HepG2 (cell line): Measurements from ENCODE around the gene LCORL. TPM values are rescaled to one million over a fixed set of nuclear protein-coding genes. Genes with fewer than 3 reads are reported as not detected.

Experiments
- HOXA5 ChIP-seq: sonication (generic); formaldehyde crosslinking; IDR thresholded peaks from 2 replicates; pipeline ENCODE4 v1.4.0; 2020; ENCODE audit warnings: missing genetic modification reagents
- IKZF5 ChIP-seq: IDR thresholded peaks from 2 replicates; pipeline ENCODE4 v1.6.1; 2018; ENCODE audit warnings: missing genetic modification reagents, mild to moderate bottlenecking, missing compliant biosample characterization
- MAZ ChIP-seq, 2 experiments: sonication (generic) in 1 of 2; formaldehyde crosslinking in 1 of 2; IDR thresholded peaks; 2 replicates each; pipeline versions ENCODE4 v1.5.0 to v1.6.1; 2012 to 2020; ENCODE audit warnings: low read depth in 2 of 2, mild to moderate bottlenecking in 2 of 2, borderline replicate concordance in 1 of 2, improper control_type of control experiment in 1 of 2, low read length in 1 of 2, missing genetic modification reagents in 1 of 2, moderate library complexity in 1 of 2
- MTF1 ChIP-seq: sonication (generic); formaldehyde crosslinking; IDR thresholded peaks from 2 replicates; pipeline ENCODE4 v1.5.0; 2020; ENCODE audit warnings: missing genetic modification reagents
- POGZ ChIP-seq: sonication (generic); formaldehyde crosslinking; IDR thresholded peaks from 2 replicates; pipeline ENCODE4 v1.4.0; 2020; ENCODE audit warnings: mild to moderate bottlenecking, missing genetic modification reagents
- SNAPC2 ChIP-seq: sonication (generic); formaldehyde crosslinking; IDR thresholded peaks from 2 replicates; pipeline ENCODE4 v1.8.1; 2022; ENCODE audit warnings: mild to moderate bottlenecking, missing genetic modification reagents
- SNRNP70 ChIP-seq: fragments of 200-400 bp; formaldehyde crosslinking; IDR thresholded peaks from 2 replicates; pipeline ENCODE4 v1.6.1; 2017; ENCODE audit warnings: mild to moderate bottlenecking, low read depth, low read length, moderate library complexity
- SRY ChIP-seq: sonication (generic); formaldehyde crosslinking; IDR thresholded peaks from 2 replicates; pipeline ENCODE4 v1.8.0; 2022; ENCODE audit warnings: mild to moderate bottlenecking, missing genetic modification reagents
- TOE1 ChIP-seq: sonication (generic); formaldehyde crosslinking; IDR thresholded peaks from 2 replicates; pipeline ENCODE4 v1.4.0; 2020; ENCODE audit warnings: mild to moderate bottlenecking, missing genetic modification reagents
- TP53 ChIP-seq: sonication (generic); formaldehyde crosslinking; conservative IDR thresholded peaks from 2 replicates; pipeline ENCODE4 v1.4.0; 2020; ENCODE audit warnings: missing genetic modification reagents
- ZBTB14 ChIP-seq: sonication (generic); formaldehyde crosslinking; IDR thresholded peaks from 2 replicates; pipeline ENCODE4 v1.4.0; 2020; ENCODE audit warnings: missing genetic modification reagents
- ZBTB44 ChIP-seq: sonication (generic); formaldehyde crosslinking; IDR thresholded peaks from 2 replicates; pipeline ENCODE4 v1.4.0; 2020; ENCODE audit warnings: missing genetic modification reagents
- ZBTB7B ChIP-seq: sonication (generic); formaldehyde crosslinking; IDR thresholded peaks from 2 replicates; pipeline ENCODE4 v1.4.0; 2020; ENCODE audit warnings: missing genetic modification reagents
- ZFAT ChIP-seq: sonication (generic); formaldehyde crosslinking; conservative IDR thresholded peaks from 2 replicates; pipeline ENCODE4 v1.8.1; 2023; ENCODE audit warnings: missing genetic modification reagents, inconsistent platforms
- ZNF281 ChIP-seq: sonication (generic); formaldehyde crosslinking; IDR thresholded peaks from 2 replicates; pipeline ENCODE4 v1.4.0; 2020; ENCODE audit warnings: missing genetic modification reagents, borderline replicate concordance
- ZNF652 ChIP-seq: IDR thresholded peaks from 2 replicates; pipeline ENCODE4 v1.6.1; 2016; ENCODE audit warnings: low read depth, borderline replicate concordance
- ZNF678 ChIP-seq: sonication (generic); formaldehyde crosslinking; IDR thresholded peaks from 2 replicates; pipeline ENCODE4 v1.4.0; 2020; ENCODE audit warnings: mild to moderate bottlenecking, missing genetic modification reagents
- ZNF691 ChIP-seq: sonication (generic); formaldehyde crosslinking; IDR thresholded peaks from 2 replicates; pipeline ENCODE4 v1.4.0; 2020; ENCODE audit warnings: missing genetic modification reagents, low read depth, mild to moderate bottlenecking, borderline replicate concordance
- ZNF761 ChIP-seq: sonication (generic); formaldehyde crosslinking; conservative IDR thresholded peaks from 2 replicates; pipeline ENCODE4 v1.4.0; 2020; ENCODE audit warnings: mild to moderate bottlenecking, missing genetic modification reagents
- ZSCAN22 ChIP-seq: sonication (generic); formaldehyde crosslinking; IDR thresholded peaks from 2 replicates; pipeline ENCODE4 v1.4.0; 2020; ENCODE audit warnings: mild to moderate bottlenecking, missing genetic modification reagents
- polyA plus RNA-seq, 8 experiments: library from polyadenylated mRNA; depleted of rRNA in 3 of 8; stranded (reverse) in 7 of 8; unstranded in 1 of 8; fragments of >200 nt; fragmentation: Illumina TruSeq in 4 of 8; extraction: Trizol in 4 of 8; gene quantifications; 2 replicates each; pipeline versions ENCODE4 v1.2.1 to v1.2.3, GENCODE V29; 2011 to 2016; ENCODE audit warnings: low read depth in 4 of 8, missing spikeins in 1 of 8, mixed read lengths in 1 of 8; ENCODE audit not compliant: insufficient read depth in 1 of 8
- total RNA-seq, 5 experiments: library from RNA; depleted of rRNA; stranded (reverse); fragments of >200 nt; fragmentation: Illumina TruSeq; extraction: Trizol; gene quantifications; 2 replicates each; pipeline ENCODE4 v1.2.3, GENCODE V29; 2016; ENCODE audit warnings: low read depth in 1 of 5

The LCORL gene
- total and polyA plus RNA-seq, 2 of the 13 experiments (the other 11 are each of a cell fraction or from before 2014, with no cell fraction given): 5.3 to 14.5 TPM

GRCh38 chr4:18021720-18022571 is at the start of gene LCORL (continued):
- TF ChIP-seq TP53 (CRISPR knock-in tag): no peak
- TF ChIP-seq ZBTB7B (CRISPR knock-in tag): peak; percentile 25
- peak; percentile 34 for TF ChIP-seq IKZF5
- TF ChIP-seq ZNF281: peak; percentile 51; the same call in 1 of the 2 replicates
- TF ChIP-seq ZNF691 (CRISPR knock-in tag): peak; percentile 81; the same call in 1 of the 2 replicates
- TF ChIP-seq ZNF761 (CRISPR knock-in tag): peak; percentile 56; the same call in 1 of the 2 replicates
- no peak for TF ChIP-seq ZBTB44
- 0 out of 2 replicates have a peak, but pooled peaks have one; percentile 69 for TF ChIP-seq SNAPC2 (CRISPR knock-in tag)
- no peak for TF ChIP-seq ZNF652 (CRISPR knock-in tag)
- peak; percentile 86 for TF ChIP-seq MAZ (IDR thresholded peaks at IDR 0.05; ENCODE audit: borderline replicate concordance, low read depth, low read length)
- peak; percentile 18; the same call in 1 of the 2 replicates for TF ChIP-seq MAZ (CRISPR knock-in tag; IDR thresholded peaks at IDR 0.05; ENCODE audit: low read depth)
- TF ChIP-seq ZBTB14: peak; percentile 93
- TF ChIP-seq SRY (CRISPR knock-in tag): no peak
- no peak for TF ChIP-seq ZSCAN22 (CRISPR knock-in tag)
- peak; percentile 56; the same call in 1 of the 2 replicates for TF ChIP-seq ZNF678 (CRISPR knock-in tag)
- no peak for TF ChIP-seq HOXA5
- TF ChIP-seq TOE1 (CRISPR knock-in tag): no peak
- no peak for TF ChIP-seq SNRNP70
- TF ChIP-seq MTF1 (CRISPR knock-in tag): no peak
- TF ChIP-seq POGZ (CRISPR knock-in tag): peak; percentile 40; the same call in 1 of the 2 replicates
- TF ChIP-seq ZFAT: no peak
